DOHH2 (cell line): Measurements from ENCODE around the gene GPR152.

Experiments used
- H3F3A ChIP-seq: fragments of 200-600 bp; sonication (generic), shearing (Covaris generic); 2 replicates; pipeline ENCODE4 v1.6.0; 2016; ENCODE audit warnings: antibody characterized with exemption, mild to moderate bottlenecking; ENCODE audit not compliant: control insufficient read depth, insufficient read depth
- H3K27ac ChIP-seq: fragments of 200-600 bp; sonication (generic); 2 replicates; pipeline ENCODE4 v1.5.1; 2014; ENCODE audit warnings: low read depth, mild to moderate bottlenecking, low read length, moderate library complexity
- H3K27me3 ChIP-seq: fragments of 200-600 bp; sonication (generic); 2 replicates; pipeline ENCODE4 v1.6.1; 2014; ENCODE audit warnings: mild to moderate bottlenecking, low read length, mixed read lengths; ENCODE audit not compliant: control insufficient read depth
- H3K36me3 ChIP-seq: fragments of 200-600 bp; sonication (generic); 2 replicates; pipeline ENCODE4 v1.6.1; 2014; ENCODE audit warnings: mild to moderate bottlenecking, low read length, moderate library complexity, mixed read lengths; ENCODE audit not compliant: control insufficient read depth
- H3K4me1 ChIP-seq: fragments of 200-600 bp; sonication (generic); 2 replicates; pipeline ENCODE4 v1.6.1; 2014; ENCODE audit warnings: mild to moderate bottlenecking, low read length, mixed read lengths; ENCODE audit not compliant: control insufficient read depth
- H3K4me2 ChIP-seq: fragments of 200-600 bp; sonication (generic); 2 replicates; pipeline ENCODE4 v1.6.0; 2014; ENCODE audit warnings: mild to moderate bottlenecking, low read length, moderate library complexity
- H3K4me3 ChIP-seq: fragments of 200-600 bp; sonication (generic); 2 replicates; pipeline ENCODE4 v1.5.1; 2014; ENCODE audit warnings: mild to moderate bottlenecking, low read length, mixed read lengths
- H3K79me2 ChIP-seq: fragments of 200-600 bp; sonication (generic); 2 replicates; pipeline ENCODE4 v1.6.1; 2014; ENCODE audit warnings: mild to moderate bottlenecking, low read length, mixed read lengths; ENCODE audit not compliant: control insufficient read depth
- H3K9me2 ChIP-seq: fragments of 200-600 bp; sonication (generic); replicated peaks from 2 replicates; pipeline ENCODE4 v1.6.1; 2014; ENCODE audit warnings: mild to moderate bottlenecking, low read length, mixed read lengths; ENCODE audit not compliant: control insufficient read depth
- H3K9me3 ChIP-seq: fragments of 200-600 bp; sonication (generic); 2 replicates; pipeline ENCODE4 v1.6.1; 2014; ENCODE audit warnings: antibody characterized with exemption, low read length, mixed read lengths; ENCODE audit not compliant: control insufficient read depth, insufficient read depth
- H4K20me1 ChIP-seq: fragments of 200-600 bp; sonication (generic); 2 replicates; pipeline ENCODE4 v1.6.0; 2014; ENCODE audit warnings: low read depth, mild to moderate bottlenecking, antibody characterized with exemption, low read length, moderate library complexity; ENCODE audit not compliant: control insufficient read depth, insufficient read depth
- EZH2phosphoT487 ChIP-seq: fragments of 200-600 bp; sonication (generic); IDR thresholded peaks from 2 replicates; pipeline ENCODE4 v1.6.1; 2017; ENCODE audit warnings: borderline replicate concordance, mild to moderate bottlenecking, antibody characterized with exemption, low read length, moderate library complexity, mixed read lengths
- TF ChIP-seq, protein P1 (sequence below): fragments of 200-600 bp; sonication (generic); IDR thresholded peaks from one replicate; pipeline ENCODE4 v1.5.1; 2014; ENCODE audit warnings: antibody characterized with exemption, mild to moderate bottlenecking, low read depth, low read length; ENCODE audit not compliant: poor library complexity, severe bottlenecking

Gene GPR152

DNA sequence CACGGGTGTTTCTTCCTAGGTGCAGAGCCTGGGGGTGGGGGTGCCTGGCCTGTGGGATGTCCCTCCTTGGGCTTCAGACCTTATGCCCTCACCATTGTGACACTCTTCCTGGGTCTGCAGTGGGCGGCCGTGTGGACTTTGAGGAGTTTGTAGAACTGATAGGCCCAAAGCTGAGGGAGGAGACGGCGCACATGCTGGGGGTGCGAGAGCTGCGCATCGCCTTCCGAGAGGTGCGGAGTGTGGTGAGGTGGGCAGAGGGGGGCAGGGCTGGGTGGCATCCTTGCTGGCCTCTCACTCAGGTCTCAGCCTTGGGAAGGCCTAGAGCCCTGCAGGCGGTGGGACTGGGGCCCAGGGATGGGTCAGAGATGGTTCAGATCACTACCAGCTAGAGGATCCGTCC, 4.9 kb upstream of the GPR152 start:
- Histone ChIP-seq H3K27ac (no peak overlapping the region), H3K9me3 (no peaks in the 10 kb centered on the region), H3K36me3 (no peaks in the 10 kb centered on the region), H3K27me3 (no peaks in the 10 kb centered on the region), H4K20me1 (no peaks in the 10 kb centered on the region), H3K4me3 (no peak overlapping the region), H3K79me2 (no peaks in the 10 kb centered on the region), H3F3A (peaks cover 26% of the 10 kb centered on the region), H3K9me2 (no peaks in the 10 kb centered on the region), H3K4me2 (no peak overlapping the region), H3K4me1 (peaks cover 47% of the 10 kb centered on the region)
- TF ChIP-seq, protein P1, sequence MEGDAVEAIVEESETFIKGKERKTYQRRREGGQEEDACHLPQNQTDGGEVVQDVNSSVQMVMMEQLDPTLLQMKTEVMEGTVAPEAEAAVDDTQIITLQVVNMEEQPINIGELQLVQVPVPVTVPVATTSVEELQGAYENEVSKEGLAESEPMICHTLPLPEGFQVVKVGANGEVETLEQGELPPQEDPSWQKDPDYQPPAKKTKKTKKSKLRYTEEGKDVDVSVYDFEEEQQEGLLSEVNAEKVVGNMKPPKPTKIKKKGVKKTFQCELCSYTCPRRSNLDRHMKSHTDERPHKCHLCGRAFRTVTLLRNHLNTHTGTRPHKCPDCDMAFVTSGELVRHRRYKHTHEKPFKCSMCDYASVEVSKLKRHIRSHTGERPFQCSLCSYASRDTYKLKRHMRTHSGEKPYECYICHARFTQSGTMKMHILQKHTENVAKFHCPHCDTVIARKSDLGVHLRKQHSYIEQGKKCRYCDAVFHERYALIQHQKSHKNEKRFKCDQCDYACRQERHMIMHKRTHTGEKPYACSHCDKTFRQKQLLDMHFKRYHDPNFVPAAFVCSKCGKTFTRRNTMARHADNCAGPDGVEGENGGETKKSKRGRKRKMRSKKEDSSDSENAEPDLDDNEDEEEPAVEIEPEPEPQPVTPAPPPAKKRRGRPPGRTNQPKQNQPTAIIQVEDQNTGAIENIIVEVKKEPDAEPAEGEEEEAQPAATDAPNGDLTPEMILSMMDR, result no peak
- no peak for TF ChIP-seq EZH2phosphoT487

DNA sequence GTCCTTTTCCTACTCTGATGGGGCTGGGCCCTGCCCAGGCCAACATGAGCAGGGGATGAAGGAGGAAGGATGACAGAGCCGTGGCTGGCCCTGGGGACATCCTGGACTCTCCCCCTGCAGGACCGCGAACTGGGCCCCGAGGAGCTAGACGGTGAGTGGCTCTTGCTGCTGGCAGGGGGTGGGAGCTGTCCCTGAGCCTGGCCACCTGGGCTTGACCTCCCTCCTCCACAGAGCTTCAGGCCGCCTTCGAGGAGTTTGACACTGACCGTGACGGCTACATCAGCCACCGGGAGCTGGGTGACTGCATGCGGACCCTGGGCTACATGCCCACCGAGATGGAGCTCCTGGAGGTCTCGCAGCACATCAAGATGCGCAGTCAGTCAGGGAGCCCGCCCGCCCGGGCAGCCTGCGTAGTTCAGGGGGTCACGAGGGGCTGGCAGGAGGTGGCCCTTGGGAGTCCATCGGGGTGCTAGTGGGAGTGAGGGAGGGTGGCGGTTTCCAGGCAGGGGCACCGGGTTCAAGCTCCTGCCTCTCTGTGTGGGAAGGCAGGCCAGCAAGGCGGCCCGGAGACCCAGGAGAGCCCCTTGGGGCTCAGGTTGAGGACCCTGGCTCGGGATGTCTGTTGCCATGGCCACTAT, 3.7 kb upstream of the GPR152 start:
- no peak overlapping the region for H3K4me3 ChIP-seq
- H3K27me3 ChIP-seq, result no peaks in the 10 kb centered on the region
- no peaks in the 10 kb centered on the region for H3K36me3 ChIP-seq
- no peaks in the 10 kb centered on the region for H3K9me2 ChIP-seq
- no peaks in the 10 kb centered on the region for H3K79me2 ChIP-seq
- H4K20me1 ChIP-seq, result no peaks in the 10 kb centered on the region
- H3K9me3 ChIP-seq, result no peaks in the 10 kb centered on the region
- H3K4me1 ChIP-seq, result peaks cover 41% of the 10 kb centered on the region
- peaks cover 20% of the 10 kb centered on the region for H3F3A ChIP-seq
- no peak overlapping the region for H3K27ac ChIP-seq
- no peak for TF ChIP-seq EZH2phosphoT487
- TF ChIP-seq, protein P1, result no peak
- H3K4me2 ChIP-seq, result no peak overlapping the region

DNA sequence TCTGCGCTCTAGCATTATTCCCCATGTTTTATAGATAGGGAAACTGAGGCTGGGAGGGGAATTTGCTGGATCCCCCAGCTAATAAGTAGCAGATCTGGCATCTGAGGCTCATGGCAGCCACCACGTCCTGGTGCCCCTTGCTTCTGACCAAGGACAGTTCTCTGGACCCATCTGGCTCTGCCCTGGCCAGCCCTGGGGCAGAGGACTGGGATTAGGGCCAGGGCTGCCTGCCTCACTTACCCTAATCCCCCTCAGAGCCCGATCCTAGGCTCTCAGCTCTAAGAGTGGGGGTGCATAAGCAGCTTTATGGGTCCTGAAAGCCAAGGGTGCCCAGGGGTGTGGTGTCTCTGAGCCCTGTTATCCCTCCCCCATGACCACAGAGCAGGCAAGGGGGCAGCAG, 2.5 kb upstream of the GPR152 start, which contains the start of gene CABP4:
Gene CABP4, plus strand, starts transcription at position 301 of the 400 bp plus-strand sequence. Its CDS starts 70 bp downstream, at position 371.
- Histone ChIP-seq H3K4me2 (no peak within 1 kb of the TSS), H3K4me1 (peaks cover 41% of the 10 kb centered on the region), H3K9me3 (no peaks in the 10 kb centered on the region), H3K27ac (no peak within 1 kb of the TSS), H3K36me3 (no peaks in the 10 kb centered on the region), H3F3A (peaks cover 14% of the 10 kb centered on the region), H3K4me3 (no peak within 1 kb of the TSS), H3K9me2 (no peaks in the 10 kb centered on the region), H3K27me3 (no peaks in the 10 kb centered on the region), H3K79me2 (no peaks in the 10 kb centered on the region), H4K20me1 (no peaks in the 10 kb centered on the region)
- TF ChIP-seq, protein P1, result no peak
- TF ChIP-seq EZH2phosphoT487, result no peak
